Measurements from ENCODE around the gene ZPBP.
"Not testable (repeated sequence)": the region's sequence is repeated elsewhere in the genome, so short reads cannot be mapped to it uniquely, and the experiment has no call there.

Gene ZPBP

DNA sequence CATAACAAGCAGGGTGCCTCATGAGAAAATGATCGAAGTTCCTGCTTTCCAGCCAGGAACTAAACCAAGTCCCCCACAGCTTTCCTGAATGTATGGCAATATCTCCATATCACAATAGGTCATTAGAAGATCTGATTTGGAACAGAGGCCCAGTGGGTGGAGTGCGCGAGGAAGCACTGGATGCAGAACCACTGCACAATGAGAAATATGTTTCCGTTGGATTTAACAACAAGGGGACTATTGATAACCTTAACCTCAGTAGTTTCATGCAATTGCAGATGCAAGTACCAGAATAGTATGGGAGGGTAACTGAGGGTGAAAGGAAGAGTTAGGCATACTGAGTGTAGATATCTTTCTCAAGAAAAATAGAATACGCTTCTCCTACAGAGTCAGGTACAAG, 45.3 kb downstream of the ZPBP start:
- DNase-seq (ENCODE audit: low spot score): no peak
- TF ChIP-seq CTCF (IDR thresholded peaks at IDR 0.05; ENCODE audit: extremely low read depth, missing control alignments): no peak

GRCh38 chr7:50041165-50041564, 51.9 kb downstream of the ZPBP start:
- DNase-seq (ENCODE audit: low spot score): not testable (repeated sequence)

- TF ChIP-seq CTCF (IDR thresholded peaks at IDR 0.05; ENCODE audit: extremely low read depth, missing control alignments): no peak
- no peak for DNase-seq (ENCODE audit: low spot score)
Observed at GRCh38 chr7:50037086-50037485, 56.0 kb downstream of the ZPBP start.

DNA sequence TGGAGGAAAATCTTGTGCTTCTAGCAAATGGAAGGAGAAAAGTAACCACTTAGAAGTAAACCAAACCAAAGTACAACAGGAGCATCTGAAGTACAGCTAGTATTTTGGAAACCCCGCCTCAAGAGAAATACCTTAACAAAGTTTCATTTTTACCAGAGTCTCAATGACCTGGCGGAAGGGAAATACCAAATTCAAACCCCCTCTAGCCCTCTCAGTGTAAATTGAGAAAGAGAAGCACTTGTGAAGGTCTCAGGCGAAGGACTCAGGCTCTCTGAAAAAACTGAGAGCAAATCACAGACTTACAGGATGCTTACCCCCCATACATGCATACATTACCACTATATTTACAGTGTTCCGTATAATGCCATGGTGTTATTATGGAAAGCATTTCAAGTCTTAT, 70.1 kb downstream of the ZPBP start:
- no peak for TF ChIP-seq CTCF (IDR thresholded peaks at IDR 0.05; ENCODE audit: extremely low read depth, missing control alignments)
- DNase-seq (ENCODE audit: low spot score): no peak

DNA sequence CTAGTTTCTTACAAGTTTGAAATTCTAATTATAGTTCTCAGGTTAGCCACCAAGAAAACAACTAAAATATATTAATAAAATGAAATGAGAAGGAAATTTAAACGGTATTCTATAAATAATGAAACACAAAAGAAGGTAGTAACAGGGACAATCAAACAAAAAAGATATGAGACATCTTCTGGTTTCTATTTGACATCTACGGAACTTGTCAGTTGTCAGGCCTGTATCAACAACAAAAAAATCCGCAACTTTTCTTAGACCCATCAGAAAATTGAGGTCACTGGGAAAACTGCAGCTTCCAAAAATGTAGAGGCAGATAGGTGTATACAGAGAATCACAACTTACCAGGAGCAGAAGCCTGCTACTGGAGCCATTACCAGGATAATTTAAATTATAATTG, 70.6 kb downstream of the ZPBP start:
- no peak for DNase-seq (ENCODE audit: low spot score)
- TF ChIP-seq CTCF (IDR thresholded peaks at IDR 0.05; ENCODE audit: extremely low read depth, missing control alignments): no peak

GRCh38 chr7:49995681-49996080, 97.4 kb downstream of the ZPBP start:
- no peak for TF ChIP-seq CTCF (IDR thresholded peaks at IDR 0.05; ENCODE audit: extremely low read depth, missing control alignments)
- DNase-seq (ENCODE audit: low spot score): no peak

GRCh38 chr7:49986191-49986590, 106.9 kb downstream of the ZPBP start:
- no peak for DNase-seq (ENCODE audit: low spot score)
- TF ChIP-seq CTCF (IDR thresholded peaks at IDR 0.05; ENCODE audit: extremely low read depth, missing control alignments): no peak

- TF ChIP-seq CTCF (IDR thresholded peaks at IDR 0.05; ENCODE audit: extremely low read depth, missing control alignments): no peak
- no peak for DNase-seq (ENCODE audit: low spot score)
Observed at GRCh38 chr7:49980465-49980864, 112.6 kb downstream of the ZPBP start.

All from GM20000 (cell line).